T-helper 1 cell treated with Interleukin-12 subunit alpha and Interleukin-12 subunit beta and Interleukin-4 antibody, amounts not matched to agents 30 μg/mL and 1 μg/mL, for 36 hours (primary cell): ENCODE results near the gene CMTM8.

Experiments used
- H3K27ac Mint-ChIP-seq: one replicate; pipeline ENCODE4 v1.8.0; 2021; ENCODE audit warnings: mild to moderate bottlenecking, mixed read lengths
- H3K27me3 Mint-ChIP-seq: one replicate; pipeline ENCODE4 v1.8.0; 2021; ENCODE audit warnings: low read depth, mixed read lengths
- H3K36me3 Mint-ChIP-seq: one replicate; pipeline ENCODE4 v1.8.0; 2021; ENCODE audit warnings: low read depth, mixed read lengths
- H3K4me1 Mint-ChIP-seq: one replicate; pipeline ENCODE4 v1.8.0; 2021; ENCODE audit warnings: low read depth, mixed read lengths
- H3K4me3 Mint-ChIP-seq: one replicate; pipeline ENCODE4 v1.8.0; 2021; ENCODE audit warnings: mild to moderate bottlenecking, moderate library complexity, mixed read lengths
- H3K9me3 Mint-ChIP-seq: one replicate; pipeline ENCODE4 v1.8.0; 2021; ENCODE audit warnings: mixed read lengths

Gene CMTM8

DNA sequence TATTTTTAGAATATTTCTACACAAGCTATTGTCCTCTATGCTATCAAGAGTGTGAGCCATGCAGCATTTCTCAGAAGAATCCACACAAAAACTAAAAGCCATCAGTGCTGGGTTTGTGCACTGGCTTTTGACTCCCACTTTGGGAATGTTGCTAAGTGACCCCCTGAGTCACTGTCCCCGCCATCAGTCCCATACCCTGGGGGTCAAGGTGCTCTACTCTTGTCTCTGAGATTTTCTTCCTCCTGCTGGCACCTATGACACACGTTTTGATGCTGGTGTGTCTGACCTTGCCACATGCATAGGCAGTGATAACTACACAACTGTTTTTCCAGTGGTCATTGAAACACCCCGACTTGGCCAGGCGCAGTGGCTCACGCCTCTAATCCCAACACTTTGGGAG is 173.0 kb downstream of the CMTM8 start:
- peaks cover 29% of the 10 kb centered on the region for H3K36me3 Mint-ChIP-seq
- H3K27ac Mint-ChIP-seq: no peak overlapping the region
- no peak overlapping the region for H3K4me3 Mint-ChIP-seq
- no peaks in the 10 kb centered on the region for H3K27me3 Mint-ChIP-seq
- no peaks in the 10 kb centered on the region for H3K9me3 Mint-ChIP-seq
- H3K4me1 Mint-ChIP-seq: peaks cover 56% of the 10 kb centered on the region

DNA sequence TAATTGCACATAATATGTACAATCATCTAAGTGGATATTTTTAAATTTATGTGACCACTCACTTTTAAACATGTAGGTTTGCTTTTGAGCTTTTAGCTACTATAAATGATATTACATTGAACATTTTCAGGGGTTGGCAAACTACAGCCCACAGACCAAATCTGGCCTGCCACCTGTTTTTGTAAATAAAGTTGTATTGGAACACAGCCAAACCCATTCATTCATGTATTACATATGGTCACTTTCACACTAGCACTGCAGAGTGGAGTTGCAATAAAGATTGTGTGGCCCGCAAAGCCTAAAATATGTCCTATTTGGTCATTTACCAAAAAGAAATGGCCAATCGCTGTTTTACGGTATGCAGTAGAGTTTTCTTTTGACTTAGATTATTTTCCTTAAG is 174.4 kb downstream of the CMTM8 start:
- no peak overlapping the region for H3K27ac Mint-ChIP-seq
- peaks cover 27% of the 10 kb centered on the region for H3K36me3 Mint-ChIP-seq
- peaks cover 53% of the 10 kb centered on the region for H3K4me1 Mint-ChIP-seq
- no peaks in the 10 kb centered on the region for H3K9me3 Mint-ChIP-seq
- H3K4me3 Mint-ChIP-seq: no peak overlapping the region
- H3K27me3 Mint-ChIP-seq: no peaks in the 10 kb centered on the region

DNA sequence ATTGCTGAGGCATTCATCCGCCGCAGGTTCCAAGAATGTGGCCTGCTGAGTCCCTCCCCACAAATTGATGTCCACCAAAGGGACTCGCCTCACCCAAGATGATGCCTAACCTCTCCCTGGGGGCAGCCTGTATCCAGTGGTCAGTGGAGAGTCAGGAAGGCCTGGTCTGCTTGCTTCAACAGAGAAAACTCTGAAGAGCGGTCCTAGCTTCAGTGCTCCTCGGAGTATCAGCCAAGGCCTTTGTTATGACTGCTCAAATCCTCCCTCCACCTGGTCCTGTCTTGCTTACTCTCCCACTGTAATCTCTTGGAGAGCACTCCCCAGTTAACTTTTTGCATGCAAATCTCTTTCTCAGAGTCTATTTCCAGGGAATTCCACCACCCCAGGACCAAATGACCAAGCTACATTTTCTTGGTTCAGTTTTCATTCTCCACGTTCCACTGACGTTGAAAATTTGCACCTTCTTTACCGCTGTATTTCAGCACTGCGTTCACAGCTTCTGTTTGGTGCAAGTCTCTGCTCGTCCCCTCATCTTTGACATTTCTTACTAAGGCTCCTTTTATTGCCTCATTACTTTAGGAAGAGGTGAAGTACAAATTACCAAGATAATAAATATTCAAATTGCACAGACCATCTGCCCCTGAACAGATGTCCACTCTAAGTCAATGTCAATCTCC is 175.5 kb downstream of the CMTM8 start:
- peaks cover 56% of the 10 kb centered on the region for H3K4me1 Mint-ChIP-seq
- H3K27ac Mint-ChIP-seq: peak overlapping the region; percentile 90
- peak overlapping the region; percentile 27 for H3K4me3 Mint-ChIP-seq
- no peaks in the 10 kb centered on the region for H3K27me3 Mint-ChIP-seq
- H3K9me3 Mint-ChIP-seq: no peaks in the 10 kb centered on the region
- peaks cover 32% of the 10 kb centered on the region for H3K36me3 Mint-ChIP-seq

DNA sequence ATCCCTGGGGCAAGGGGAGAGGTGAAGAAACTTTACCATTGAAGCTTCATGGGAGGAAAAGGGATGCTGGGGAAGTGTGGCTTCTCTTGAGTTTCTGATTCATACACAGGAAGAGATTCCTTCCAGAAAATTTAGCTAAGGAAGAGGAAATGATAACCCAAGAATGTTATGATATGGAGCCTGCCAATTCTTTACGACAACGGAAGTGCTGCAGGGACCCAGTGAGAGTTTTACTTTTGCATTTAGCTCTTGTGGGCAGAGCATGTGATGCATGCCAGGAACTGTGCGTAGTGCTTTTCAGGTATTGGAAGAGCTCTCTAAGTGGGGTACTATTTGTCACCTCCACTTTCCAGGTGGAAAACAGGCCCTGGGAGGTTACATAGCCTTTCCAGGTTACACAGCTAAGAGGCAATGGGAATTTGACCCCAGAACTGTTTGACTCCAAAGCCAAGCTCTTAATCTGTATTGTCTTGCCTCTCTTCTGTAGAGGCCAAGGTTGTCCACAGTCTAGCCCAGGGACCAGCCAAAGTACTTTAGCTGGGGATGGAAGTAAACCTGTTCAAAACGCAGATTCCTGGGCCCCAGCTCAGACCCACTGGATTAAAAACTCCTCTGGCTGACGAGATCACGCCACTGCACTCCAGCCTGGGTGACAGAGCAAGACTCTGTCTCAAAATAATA is 176.2 kb downstream of the CMTM8 start:
- Mint-ChIP-seq H3K27me3 (no peaks in the 10 kb centered on the region), H3K4me3 (peak overlapping the region; percentile 27), H3K27ac (peak overlapping the region; percentile 90), H3K4me1 (peaks cover 60% of the 10 kb centered on the region), H3K36me3 (peaks cover 33% of the 10 kb centered on the region), H3K9me3 (peaks cover 3% of the 10 kb centered on the region)

DNA sequence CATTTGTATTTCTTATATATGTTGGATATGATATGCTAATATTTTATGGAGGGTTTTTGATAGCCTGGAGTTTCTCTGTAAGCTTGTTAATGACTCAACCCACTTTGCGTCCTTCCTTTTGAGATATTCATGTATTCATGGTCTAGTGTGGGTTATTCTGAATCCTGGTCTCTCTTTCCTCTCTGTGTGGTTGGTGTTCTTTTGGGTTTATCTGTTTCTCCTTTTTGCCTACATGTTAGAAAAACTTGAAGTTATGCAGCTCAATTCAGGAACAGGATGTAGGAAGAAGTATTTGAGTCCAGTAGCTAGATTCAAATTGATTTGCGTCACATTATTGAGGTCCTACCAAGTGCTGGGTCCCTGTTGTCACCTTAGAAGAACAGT is 181.3 kb downstream of the CMTM8 start:
- H3K9me3 Mint-ChIP-seq: peaks cover 3% of the 10 kb centered on the region
- no peaks in the 10 kb centered on the region for H3K27me3 Mint-ChIP-seq
- H3K4me3 Mint-ChIP-seq: peak overlapping the region; percentile 33
- peak overlapping the region; percentile 74 for H3K27ac Mint-ChIP-seq
- peaks cover 74% of the 10 kb centered on the region for H3K4me1 Mint-ChIP-seq
- peaks cover 35% of the 10 kb centered on the region for H3K36me3 Mint-ChIP-seq
